Ovary (tissue), 9 donors: Measurements from ENCODE around the gene CCDC154. TPM values are rescaled to one million over a fixed set of nuclear protein-coding genes. Genes with fewer than 3 reads are reported as not detected.

Experiments
- DNase-seq, 5 donors: peaks; one replicate each; pipeline ENCODE4 v3.0.0-alpha.2; 2019 to 2020
- H3K27ac ChIP-seq, 2 donors: fragments of 200-600 bp; one replicate each; pipeline versions ENCODE4 v1.5.1 to v1.8.0; 2019 to 2022
- H3K27me3 ChIP-seq: fragments of 200-600 bp; one replicate; pipeline ENCODE4 v1.8.0; 2022
- H3K36me3 ChIP-seq: fragments of 200-600 bp; sonication (generic); one replicate; pipeline ENCODE4 v1.5.1; 2019
- H3K4me1 ChIP-seq: one replicate; pipeline ENCODE4 v1.8.1; 2013; ENCODE audit warnings: mild to moderate bottlenecking, moderate library complexity; ENCODE audit not compliant: insufficient read depth
- H3K4me3 ChIP-seq: fragments of 200-600 bp; sonication (generic); one replicate; pipeline ENCODE4 v1.5.1; 2017
- H3K9me3 ChIP-seq, 2 donors: fragments of 200-600 bp in 1 of 2; sonication (generic) in 1 of 2; one replicate each; pipeline versions ENCODE4 v1.5.1 to v1.8.1; 2013 to 2019; ENCODE audit warnings: mild to moderate bottlenecking in 1 of 2, moderate library complexity in 1 of 2
- CTCF ChIP-seq, 3 donors: fragments of 450-650 bp in 2 of 3; fragments of 200-600 bp in 1 of 3; IDR thresholded peaks; one replicate each; pipeline versions ENCODE4 v1.5.1 to v1.8.0; 2016 to 2022; ENCODE audit warnings: antibody characterized with exemption in 3 of 3, mild to moderate bottlenecking in 1 of 3
- EP300 ChIP-seq: sonication (generic); formaldehyde crosslinking; IDR thresholded peaks from one replicate; pipeline ENCODE4 v1.6.1; 2017; ENCODE audit warnings: antibody characterized with exemption
- POLR2A ChIP-seq: fragments of 450-650 bp; IDR thresholded peaks from one replicate; pipeline ENCODE4 v1.6.1; 2017; ENCODE audit warnings: antibody characterized with exemption, mild to moderate bottlenecking, moderate library complexity
- WGBS, 3 donors: extraction: QIAGEN DNeasy Blood & Tissue Kit in 1 of 3; methylation state at CpG; one replicate each; pipeline versions ENCODE4 v1.1.5 to v1.1.7; 2013 to 2017; 5-methylcytosine and 5-hydroxymethylcytosine counted together
- intact Hi-C, 4 donors: fragments of 100-400 bp; cut with DNase I; formaldehyde crosslinking; loops; one replicate each; pipeline versions ENCODE4 v1.11.0 to v1.15.1; 2022 to 2023
- polyA plus RNA-seq, 2 donors: library from polyadenylated mRNA; stranded (reverse); fragments of 200-250 nt in 1 of 2; fragments of 350-450 nt in 1 of 2; fragmentation: Illumina TruSeq in 1 of 2; extraction: RNeasy Lipid Tissue Mini Kit (QIAGEN cat#74804) in 1 of 2; gene quantifications; one replicate each; pipeline ENCODE4 v1.2.3, GENCODE V29; 2013 to 2014
- total RNA-seq, 7 donors: library from RNA; depleted of rRNA in 2 of 7; stranded (reverse); fragments of >200 nt in 2 of 7; fragmentation: NEBNext Ultra II Directional in 3 of 7; extraction: Animal tissue kit (Norgen Biotek cat#: 25700) in 3 of 7; gene quantifications; one replicate each; pipeline versions ENCODE4 v1.1.0 to v1.2.4, GENCODE V29; 2016 to 2023
- donor health status: DM: no; HTN: no; CAD: no; lungs with moderate emphysema.
- donor health status: DM: no; HTN: no; CAD: no.
- donor health status: Bipolar disorder and iron deficiency.
- donor health status: DM: yes; HTN: yes; CAD: no.
- donor health status: DM: no; HTN: no; CAD: no.
- donor health status: DM: yes; HTN: yes; CAD: no.

CCDC154 gene
- total and polyA plus RNA-seq, 9 donors, result 1.1 to 3.5 (median 1.7) TPM; not detected in 1

- WGBS, 3 donors, result 88 to 93% (median 93%) methylated on average over 21 of the region's 21 CpGs
- H3K9me3 ChIP-seq, result no peaks in the 10 kb centered on the region
- intact Hi-C loops, result no loop called here
- no peak for TF ChIP-seq CTCF (IDR thresholded peaks at IDR 0.05)
- no peak for TF ChIP-seq POLR2A
- TF ChIP-seq EP300, result no peak
- no peak overlapping the region for H3K27ac ChIP-seq
- DNase-seq, result no peak
- H3K4me3 ChIP-seq, result no peak overlapping the region
- no peaks in the 10 kb centered on the region for H3K4me1 ChIP-seq
- no peaks in the 10 kb centered on the region for H3K36me3 ChIP-seq
- H3K27me3 ChIP-seq, result no peaks in the 10 kb centered on the region
Observed at GRCh38 chr16:1450841-1451240, 6.5 kb upstream of the CCDC154 start.

GRCh38 chr16:1450218-1450617 lies 5.9 kb upstream of the CCDC154 start:
- H3K36me3 ChIP-seq, result no peaks in the 10 kb centered on the region
- H3K4me1 ChIP-seq, result no peaks in the 10 kb centered on the region
- no peaks in the 10 kb centered on the region for H3K9me3 ChIP-seq
- H3K27ac ChIP-seq, result no peak overlapping the region
- H3K4me3 ChIP-seq, result no peak overlapping the region
- H3K27me3 ChIP-seq, result no peaks in the 10 kb centered on the region
- DNase-seq, result no peak
- WGBS, 3 donors, result 85 to 86% (median 86%) methylated on average over 27 to 29 of the region's 29 CpGs
- no peak for TF ChIP-seq POLR2A
- no peak for TF ChIP-seq CTCF (IDR thresholded peaks at IDR 0.05)
- TF ChIP-seq EP300, result no peak
- intact Hi-C loops, result no loop called here

- TF ChIP-seq EP300, result no peak
- TF ChIP-seq POLR2A, result no peak
- TF ChIP-seq CTCF (IDR thresholded peaks at IDR 0.05), result no peak
Observed at GRCh38 chr16:1449201-1449788, 4.9 kb upstream of the CCDC154 start.

GRCh38 chr16:1448536-1449116 lies 4.3 kb upstream of the CCDC154 start:
- 92 to 94% (median 93%) methylated on average over 30 of the region's 30 CpGs for WGBS, 3 donors
- Histone ChIP-seq H3K4me3 (no peak overlapping the region), H3K27ac (no peak overlapping the region), H3K36me3 (no peaks in the 10 kb centered on the region), H3K9me3 (no peaks in the 10 kb centered on the region), H3K27me3 (no peaks in the 10 kb centered on the region), H3K4me1 (peaks cover 2% of the 10 kb centered on the region)
- intact Hi-C loops, result no loop called here
- DNase-seq, result no peak
- TF ChIP-seq CTCF (IDR thresholded peaks at IDR 0.05), result no peak
- TF ChIP-seq POLR2A, result no peak
- no peak for TF ChIP-seq EP300

More at GRCh38 chr16:1449201-1449788, 4.9 kb upstream of the CCDC154 start:
- DNase-seq, result no peak
- H3K27me3 ChIP-seq, result no peaks in the 10 kb centered on the region
- H3K36me3 ChIP-seq, result no peaks in the 10 kb centered on the region
- intact Hi-C loops, result no loop called here
- no peaks in the 10 kb centered on the region for H3K9me3 ChIP-seq
- no peak overlapping the region for H3K4me3 ChIP-seq
- 91 to 93% (median 93%) methylated on average over 25 of the region's 25 CpGs for WGBS, 3 donors
- no peaks in the 10 kb centered on the region for H3K4me1 ChIP-seq
- no peak overlapping the region for H3K27ac ChIP-seq
